Chondrocyte (in vitro differentiated cells): ENCODE measurements around the gene RAB30. TPM values are rescaled to one million over a fixed set of nuclear protein-coding genes. Genes with fewer than 3 reads are reported as not detected.

Experiments
- DNase-seq: peaks from one replicate; pipeline ENCODE4 v3.0.0; 2021; ENCODE audit warnings: mixed read lengths, low spot score
- H3K27ac Mint-ChIP-seq: one replicate; pipeline ENCODE4 v1.8.0; 2021; ENCODE audit warnings: mild to moderate bottlenecking, moderate library complexity, mixed read lengths; ENCODE audit not compliant: unreplicated experiment
- H3K27me3 Mint-ChIP-seq: 2 replicates; pipeline ENCODE4 v1.8.0; 2021; ENCODE audit warnings: low read depth, mixed read lengths
- H3K36me3 Mint-ChIP-seq: 2 replicates; pipeline ENCODE4 v1.8.0; 2021; ENCODE audit warnings: low read depth, mixed read lengths
- H3K4me1 Mint-ChIP-seq: 2 replicates; pipeline ENCODE4 v1.8.0; 2021; ENCODE audit warnings: low read depth, mild to moderate bottlenecking, mixed read lengths
- H3K4me3 Mint-ChIP-seq: one replicate; pipeline ENCODE4 v1.8.0; 2021; ENCODE audit warnings: mild to moderate bottlenecking, moderate library complexity, mixed read lengths; ENCODE audit not compliant: unreplicated experiment
- H3K9me3 Mint-ChIP-seq: 2 replicates; pipeline ENCODE4 v1.8.0; 2021; ENCODE audit warnings: low read depth, mixed read lengths
- total RNA-seq: library from RNA; stranded (reverse); gene quantifications from 3 replicates; pipeline ENCODE4 v1.2.1, GENCODE V29; 2021
- TF ChIP-seq, protein P1 (sequence below): fragments of 200-600 bp; sonication (generic); IDR thresholded peaks from 2 replicates; pipeline ENCODE4 v1.5.0; 2021; ENCODE audit warnings: antibody characterized with exemption, mild to moderate bottlenecking, moderate library complexity

RAB30 gene
- total RNA-seq, 1 donor from 2014 or later = 52.6 TPM

DNA sequence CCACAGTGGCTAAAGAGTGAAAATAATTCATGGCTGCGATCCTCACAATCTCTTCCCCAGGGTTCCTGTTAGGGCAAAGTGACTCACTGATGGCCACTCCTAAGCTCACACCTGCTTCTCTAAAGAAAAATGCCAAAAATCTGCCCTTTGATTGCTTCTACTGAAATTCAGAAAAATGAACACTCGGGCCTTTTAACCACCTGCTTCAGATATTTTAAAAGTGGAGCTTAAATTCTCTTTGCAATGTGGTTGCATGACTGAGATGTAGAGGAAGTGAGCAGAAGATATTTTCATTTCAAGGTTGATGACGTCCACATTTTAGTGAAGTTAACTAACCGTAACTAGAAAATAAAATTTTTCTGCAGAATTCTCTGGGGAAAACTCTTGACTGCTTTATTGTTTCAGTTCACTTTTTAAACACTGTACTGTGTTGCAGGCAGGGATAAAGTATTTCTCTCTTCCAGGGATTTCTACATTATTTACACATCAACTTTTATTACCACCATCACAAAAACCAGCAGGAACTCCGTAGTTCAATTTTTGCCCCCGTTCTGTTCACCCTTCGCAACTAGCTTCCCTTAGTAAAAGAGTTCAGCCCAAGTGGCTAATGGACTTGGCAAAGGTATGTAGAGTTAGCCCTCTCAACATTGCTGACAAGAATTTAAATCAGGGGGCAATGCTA, 8.5 kb downstream of the RAB30 start:
- no peak for DNase-seq
- Mint-ChIP-seq H3K27ac (peak overlapping the region; percentile 97), H3K4me3 (peak overlapping the region; percentile 64), H3K36me3 (no peaks in the 10 kb centered on the region), H3K9me3 (no peaks in the 10 kb centered on the region), H3K4me1 (peaks cover 70% of the 10 kb centered on the region), H3K27me3 (no peaks in the 10 kb centered on the region)
- TF ChIP-seq, protein P1, sequence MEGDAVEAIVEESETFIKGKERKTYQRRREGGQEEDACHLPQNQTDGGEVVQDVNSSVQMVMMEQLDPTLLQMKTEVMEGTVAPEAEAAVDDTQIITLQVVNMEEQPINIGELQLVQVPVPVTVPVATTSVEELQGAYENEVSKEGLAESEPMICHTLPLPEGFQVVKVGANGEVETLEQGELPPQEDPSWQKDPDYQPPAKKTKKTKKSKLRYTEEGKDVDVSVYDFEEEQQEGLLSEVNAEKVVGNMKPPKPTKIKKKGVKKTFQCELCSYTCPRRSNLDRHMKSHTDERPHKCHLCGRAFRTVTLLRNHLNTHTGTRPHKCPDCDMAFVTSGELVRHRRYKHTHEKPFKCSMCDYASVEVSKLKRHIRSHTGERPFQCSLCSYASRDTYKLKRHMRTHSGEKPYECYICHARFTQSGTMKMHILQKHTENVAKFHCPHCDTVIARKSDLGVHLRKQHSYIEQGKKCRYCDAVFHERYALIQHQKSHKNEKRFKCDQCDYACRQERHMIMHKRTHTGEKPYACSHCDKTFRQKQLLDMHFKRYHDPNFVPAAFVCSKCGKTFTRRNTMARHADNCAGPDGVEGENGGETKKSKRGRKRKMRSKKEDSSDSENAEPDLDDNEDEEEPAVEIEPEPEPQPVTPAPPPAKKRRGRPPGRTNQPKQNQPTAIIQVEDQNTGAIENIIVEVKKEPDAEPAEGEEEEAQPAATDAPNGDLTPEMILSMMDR = no peak

DNA sequence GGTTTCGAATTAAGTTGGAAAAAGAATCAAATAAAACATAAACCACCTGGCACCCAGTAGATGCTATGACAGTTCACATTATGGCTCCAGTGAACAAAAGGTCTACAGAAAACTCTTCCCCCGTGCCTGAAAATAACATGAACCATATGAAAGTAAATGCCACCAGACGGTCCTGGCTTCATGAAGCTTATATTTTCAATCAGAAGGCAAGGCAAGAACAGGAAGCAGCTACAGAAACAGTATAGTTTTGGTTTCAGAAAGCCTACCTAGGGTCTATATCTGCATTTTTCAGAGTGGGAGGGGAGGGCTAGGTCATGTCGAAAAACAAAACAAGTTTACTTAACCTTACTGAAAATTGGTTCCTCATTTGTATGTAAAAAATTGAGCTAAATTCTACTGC, 9.8 kb downstream of the RAB30 start:
- H3K27me3 Mint-ChIP-seq = no peaks in the 10 kb centered on the region
- peaks cover 71% of the 10 kb centered on the region for H3K4me1 Mint-ChIP-seq
- H3K4me3 Mint-ChIP-seq = no peak overlapping the region
- H3K36me3 Mint-ChIP-seq = no peaks in the 10 kb centered on the region
- H3K27ac Mint-ChIP-seq = no peak overlapping the region
- TF ChIP-seq, protein P1 = no peak
- no peaks in the 10 kb centered on the region for H3K9me3 Mint-ChIP-seq
- no peak for DNase-seq

DNA sequence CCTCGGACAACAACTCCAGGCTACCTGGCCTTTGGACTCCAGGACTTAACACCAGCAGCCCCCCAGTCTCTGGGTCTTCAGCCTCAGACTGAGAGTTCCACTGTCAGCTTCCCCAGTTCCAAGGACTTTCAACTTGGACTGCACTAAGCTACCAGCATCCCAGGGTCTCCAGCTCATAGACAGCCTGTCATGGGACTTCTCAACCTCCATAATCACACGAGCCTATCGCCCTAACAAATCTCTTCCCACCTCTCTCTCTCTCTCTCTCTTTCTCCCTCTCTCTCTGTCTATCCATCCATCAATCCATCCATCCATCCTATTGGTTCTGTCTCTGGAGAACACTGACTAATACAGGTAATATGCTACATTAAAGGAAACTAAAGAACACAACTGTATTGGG, 10.7 kb downstream of the RAB30 start:
- DNase-seq = no peak
- Mint-ChIP-seq H3K27ac (no peak overlapping the region), H3K27me3 (no peaks in the 10 kb centered on the region), H3K4me3 (no peak overlapping the region), H3K4me1 (peaks cover 76% of the 10 kb centered on the region), H3K36me3 (no peaks in the 10 kb centered on the region), H3K9me3 (no peaks in the 10 kb centered on the region)
- TF ChIP-seq, protein P1 = no peak

DNA sequence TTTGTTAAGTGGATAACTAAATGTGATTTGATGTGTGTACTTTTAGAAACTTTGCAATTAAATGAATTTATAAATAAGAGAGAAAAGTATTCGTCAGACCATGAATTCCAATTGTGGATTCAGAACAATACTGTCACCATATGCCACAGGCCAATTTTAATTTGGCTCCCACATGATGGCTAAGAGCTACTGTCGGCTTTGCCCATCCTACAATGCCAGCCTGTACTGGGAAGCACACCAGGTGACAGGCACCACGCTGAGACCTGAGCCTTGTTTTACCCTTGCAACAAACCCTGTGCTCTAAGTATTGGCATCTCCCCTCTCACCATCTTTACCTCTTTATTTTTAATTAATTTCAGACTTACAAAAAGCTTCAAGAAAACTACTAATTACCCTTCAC, 14.0 kb downstream of the RAB30 start:
- Mint-ChIP-seq H3K4me3 (no peak overlapping the region), H3K27ac (no peak overlapping the region), H3K36me3 (no peaks in the 10 kb centered on the region), H3K27me3 (no peaks in the 10 kb centered on the region), H3K4me1 (peaks cover 72% of the 10 kb centered on the region), H3K9me3 (no peaks in the 10 kb centered on the region)
- TF ChIP-seq, protein P1 = no peak
- no peak for DNase-seq

DNA sequence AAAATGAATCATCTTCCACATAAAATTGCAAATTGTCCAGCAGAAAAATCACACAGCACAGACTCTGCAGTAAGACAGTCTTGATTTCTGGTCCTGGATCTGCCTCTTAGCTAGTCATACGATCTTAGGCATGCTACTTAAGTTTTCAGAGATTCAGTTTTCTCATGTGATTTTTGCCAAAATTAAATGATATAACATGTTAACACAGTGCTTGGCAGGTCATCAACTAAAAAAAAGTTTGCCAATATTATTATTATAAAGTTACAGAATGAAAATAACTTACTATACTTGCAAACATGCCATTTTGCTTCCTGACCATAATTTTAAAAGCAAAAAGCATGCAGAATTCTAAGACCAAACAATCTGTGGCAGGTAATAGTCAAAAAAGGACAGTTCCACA, 15.1 kb downstream of the RAB30 start:
- TF ChIP-seq, protein P1 = no peak
- Mint-ChIP-seq H3K36me3 (no peaks in the 10 kb centered on the region), H3K27ac (peak overlapping the region; percentile 39), H3K9me3 (no peaks in the 10 kb centered on the region), H3K4me1 (peaks cover 72% of the 10 kb centered on the region), H3K4me3 (no peak overlapping the region), H3K27me3 (no peaks in the 10 kb centered on the region)
- DNase-seq = no peak
